Smooth muscle cell of the brain vasculature (primary cell): ENCODE measurements around the gene ALDOA.

ENCODE experiments used
- DNase-seq: peaks from one replicate; pipeline ENCODE4 v3.0.0-alpha.2; 2012; ENCODE audit warnings: low read depth, low spot score

ALDOA gene

DNA sequence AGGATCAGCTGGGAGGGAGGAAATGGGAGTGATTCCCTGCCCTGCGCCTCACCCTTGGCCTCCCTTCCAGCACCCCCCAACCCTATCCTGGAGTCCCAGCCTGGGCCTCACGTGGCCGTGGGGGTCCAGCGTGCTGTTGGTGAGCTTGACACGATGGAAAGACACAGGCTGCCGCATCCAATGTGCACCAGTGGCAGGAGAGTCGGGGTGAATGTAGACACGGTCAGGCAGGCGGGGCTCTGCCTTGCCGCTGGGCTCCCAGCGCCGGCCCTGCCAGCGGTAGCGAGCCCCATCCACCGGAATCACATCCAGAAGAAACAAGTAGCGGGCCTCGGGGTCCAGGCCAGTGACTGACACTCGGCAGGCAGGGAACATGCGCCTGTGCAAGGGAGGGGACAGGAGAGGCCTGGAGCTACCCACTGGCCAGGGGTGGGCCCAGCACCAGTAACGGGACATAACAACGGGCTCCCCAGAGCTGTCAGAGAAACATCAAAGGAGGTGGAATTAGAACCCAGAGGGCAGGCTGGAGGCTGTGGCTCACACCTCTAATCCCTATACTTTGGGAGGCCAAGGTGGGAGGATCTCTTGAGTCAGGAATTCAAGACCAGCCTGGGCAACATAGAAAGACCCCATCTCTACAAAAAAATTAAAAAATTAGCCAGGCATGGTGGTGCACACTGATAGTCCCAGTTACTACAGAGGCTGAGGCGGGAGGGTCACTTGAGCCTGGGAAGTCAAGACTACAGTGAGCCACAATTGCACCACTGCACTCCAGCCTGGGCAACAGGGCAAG, 23.5 kb downstream of the ALDOA start:
- DNase-seq, result no peak

DNA sequence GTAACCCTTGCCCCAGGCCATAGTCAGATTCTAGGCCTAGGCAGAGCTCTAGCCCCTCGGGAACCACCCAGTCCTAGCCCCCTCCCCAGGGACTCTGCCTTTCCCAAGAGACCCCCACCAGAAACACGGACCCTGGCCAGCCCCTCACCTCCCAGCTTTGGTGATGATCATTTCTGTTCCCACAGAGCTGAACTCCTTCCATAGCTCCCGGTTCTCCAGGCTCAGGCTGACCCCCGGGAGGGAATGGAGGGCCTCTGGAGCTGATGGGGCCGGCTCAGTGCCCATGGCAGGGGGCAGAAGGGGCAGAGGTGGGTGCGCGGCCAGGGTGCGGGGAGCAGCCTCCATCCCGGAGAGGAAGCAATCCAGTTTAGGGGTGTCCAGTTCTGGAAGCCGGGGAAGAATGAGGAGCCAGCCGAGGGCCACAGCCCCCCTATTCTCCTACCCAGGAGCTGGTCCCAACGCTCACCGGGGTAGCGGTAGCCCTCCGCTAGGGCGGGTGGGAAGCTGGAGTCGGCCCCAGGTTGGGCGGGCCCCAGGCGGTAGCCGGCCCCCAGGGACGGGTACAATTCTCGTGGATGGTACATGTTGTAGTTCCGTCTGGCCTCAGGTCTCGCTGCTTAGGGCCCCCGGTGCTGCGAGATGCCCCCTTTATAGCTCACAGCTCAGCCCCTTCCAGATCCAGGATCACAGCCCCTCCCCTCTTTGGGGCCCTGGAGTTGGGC, 25.2 kb downstream of the ALDOA start:
- no peak for DNase-seq

DNA sequence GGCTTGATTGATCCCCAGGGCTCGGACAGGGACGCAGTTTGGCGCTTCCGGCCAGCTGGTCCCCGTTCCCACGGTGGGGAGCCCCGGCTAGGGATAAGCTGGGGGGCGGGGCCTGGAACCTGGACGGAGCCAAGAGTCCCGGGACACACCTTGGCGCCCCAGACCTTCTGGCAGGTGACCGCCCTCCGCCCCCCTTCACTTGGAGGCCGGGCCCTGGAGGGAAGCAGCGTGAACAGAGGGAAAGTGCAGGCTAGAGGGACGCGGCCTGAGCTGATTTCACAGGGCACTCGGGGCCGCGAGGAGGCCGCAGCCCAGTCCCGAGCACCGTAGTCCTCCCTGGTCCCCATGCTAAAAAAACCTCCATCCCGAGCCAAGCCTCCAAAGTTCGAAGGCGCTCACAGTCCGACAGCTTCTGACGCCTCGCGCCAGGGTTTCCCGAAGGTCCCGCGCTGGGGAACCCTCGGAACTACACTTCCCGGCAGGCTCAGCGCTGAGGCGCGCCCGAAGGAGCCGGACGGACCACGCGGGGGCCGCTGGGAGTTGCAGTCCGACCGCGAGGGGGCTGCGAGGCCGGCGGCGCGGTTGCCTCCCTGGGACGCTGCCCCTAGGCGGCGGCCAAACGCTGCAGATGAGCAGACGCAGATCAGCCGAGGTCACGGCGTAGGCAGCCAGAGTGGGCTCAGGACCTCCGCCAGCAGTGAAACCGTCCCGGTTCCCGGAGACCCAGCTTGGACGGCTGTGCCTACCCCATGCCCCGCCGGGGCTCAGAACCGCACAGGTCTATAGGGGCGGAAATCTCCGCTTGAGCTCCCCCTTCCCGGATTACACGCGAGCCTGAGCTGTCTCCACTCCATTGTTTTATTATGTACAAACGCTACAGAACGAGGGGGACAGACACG, 26.2 kb downstream of the ALDOA start, which contains the start of gene TBX6:
Gene TBX6 (minus strand): TSS at position 451 of the 899 bp plus-strand sequence. CDS start 731 bp downstream, outside the sequence.
- DNase-seq, result peak; percentile 59

DNA sequence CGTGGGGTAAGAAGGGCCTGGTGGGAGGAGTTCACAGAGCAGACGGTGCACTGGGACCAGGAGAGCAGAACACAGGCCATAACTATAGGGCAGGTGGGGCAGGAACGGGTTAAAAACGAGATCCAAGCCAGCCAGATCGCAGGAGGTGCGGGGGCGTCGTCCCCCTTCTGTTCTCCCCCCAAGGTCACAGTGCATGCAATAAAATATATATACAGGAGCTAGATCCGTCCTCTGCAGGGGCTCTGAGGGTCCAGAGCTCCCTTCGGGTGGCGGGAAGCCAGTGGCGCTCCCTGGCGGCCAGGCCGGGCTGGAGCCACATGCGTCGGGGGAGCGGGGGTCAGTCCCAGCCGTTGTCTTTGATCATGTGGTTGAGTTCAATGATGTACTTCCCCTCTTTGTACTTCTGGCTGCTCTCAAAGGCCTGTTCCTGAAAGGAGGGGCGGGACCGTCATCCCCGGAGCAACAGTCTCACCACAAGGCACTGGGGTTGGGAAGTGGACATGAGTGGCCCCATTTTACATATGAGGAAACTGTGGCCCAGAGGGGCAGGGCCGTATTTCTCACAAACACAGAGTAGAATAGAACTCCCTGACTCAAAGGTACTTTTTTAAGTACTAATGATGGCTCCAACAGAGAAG, 26.9 kb downstream of the ALDOA start:
- DNase-seq, result no peak

DNA sequence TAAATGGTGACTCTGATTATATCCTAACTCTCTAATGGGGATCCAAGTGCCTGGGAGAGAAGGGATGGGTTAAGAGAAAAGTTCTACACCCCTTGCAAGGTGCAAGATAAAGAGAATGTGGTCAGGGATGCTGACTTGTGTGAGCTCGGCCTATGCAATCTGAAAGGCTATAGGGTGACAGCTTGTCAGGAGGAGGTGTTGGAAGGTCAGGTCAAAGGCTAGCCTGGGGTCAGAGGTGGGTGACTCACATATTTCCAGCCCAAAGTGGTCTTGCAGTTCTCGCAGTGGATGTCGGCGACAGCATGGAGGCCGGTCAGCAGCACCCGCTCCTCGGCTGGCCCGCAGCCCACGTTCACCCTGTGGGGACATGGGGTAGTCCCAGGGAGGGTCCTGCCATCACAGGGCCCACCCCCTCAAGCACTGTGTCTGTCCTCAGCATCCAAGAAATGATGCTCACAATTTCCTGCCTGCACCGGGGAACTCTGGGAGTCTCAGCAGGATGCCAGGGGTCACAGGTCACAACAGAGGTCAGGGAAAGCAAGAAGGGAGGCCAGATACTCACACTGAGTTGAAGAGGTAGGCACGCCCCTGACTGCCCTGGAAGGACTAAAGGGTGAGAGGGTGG, 29.1 kb downstream of the ALDOA start:
- no peak for DNase-seq

DNA sequence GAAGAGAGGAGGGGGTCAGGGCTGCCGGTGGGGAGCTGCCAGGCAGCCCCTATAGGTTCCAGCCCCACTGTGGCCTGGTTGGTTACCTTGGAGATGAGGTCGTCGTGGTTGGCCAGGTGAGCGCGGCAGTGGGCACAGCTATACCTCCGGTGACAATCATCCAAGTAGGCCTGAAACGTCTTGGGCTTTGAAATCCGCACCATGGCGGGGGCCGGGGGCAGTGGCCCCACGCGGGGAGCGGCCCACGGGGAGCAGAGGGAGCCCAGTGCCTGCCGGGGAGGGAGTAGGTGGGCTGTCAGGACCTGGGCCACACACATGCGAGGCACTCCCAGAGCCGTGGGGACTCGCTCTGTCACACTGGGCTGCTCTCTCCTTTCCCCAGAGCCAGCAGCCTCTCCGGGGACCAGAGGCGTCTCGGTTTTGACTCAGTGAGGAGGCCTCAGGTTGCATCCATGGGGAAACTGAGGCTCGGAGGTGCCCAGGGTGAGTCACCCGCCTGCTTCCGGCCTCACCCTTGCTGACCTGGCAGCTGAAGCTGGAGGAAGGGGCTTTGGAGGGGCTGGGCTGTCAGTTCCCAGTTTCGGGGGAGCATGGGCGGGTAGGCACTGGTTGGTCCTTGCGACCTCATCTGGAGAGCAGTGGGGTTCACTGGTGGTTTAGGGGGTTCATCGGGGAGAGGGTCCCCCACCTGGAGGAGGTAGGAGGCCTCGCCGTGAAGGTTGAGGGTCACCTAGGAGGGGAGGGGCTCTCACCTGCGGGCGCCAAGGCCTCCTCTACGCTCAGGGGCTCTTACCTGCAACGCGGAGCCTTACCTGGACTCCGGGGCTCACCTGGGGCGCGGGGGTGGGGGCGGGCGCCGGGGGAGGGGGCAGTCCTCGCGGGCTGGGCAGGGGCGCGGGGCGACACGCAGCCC, 29.9 kb downstream of the ALDOA start:
- no peak for DNase-seq

DNA sequence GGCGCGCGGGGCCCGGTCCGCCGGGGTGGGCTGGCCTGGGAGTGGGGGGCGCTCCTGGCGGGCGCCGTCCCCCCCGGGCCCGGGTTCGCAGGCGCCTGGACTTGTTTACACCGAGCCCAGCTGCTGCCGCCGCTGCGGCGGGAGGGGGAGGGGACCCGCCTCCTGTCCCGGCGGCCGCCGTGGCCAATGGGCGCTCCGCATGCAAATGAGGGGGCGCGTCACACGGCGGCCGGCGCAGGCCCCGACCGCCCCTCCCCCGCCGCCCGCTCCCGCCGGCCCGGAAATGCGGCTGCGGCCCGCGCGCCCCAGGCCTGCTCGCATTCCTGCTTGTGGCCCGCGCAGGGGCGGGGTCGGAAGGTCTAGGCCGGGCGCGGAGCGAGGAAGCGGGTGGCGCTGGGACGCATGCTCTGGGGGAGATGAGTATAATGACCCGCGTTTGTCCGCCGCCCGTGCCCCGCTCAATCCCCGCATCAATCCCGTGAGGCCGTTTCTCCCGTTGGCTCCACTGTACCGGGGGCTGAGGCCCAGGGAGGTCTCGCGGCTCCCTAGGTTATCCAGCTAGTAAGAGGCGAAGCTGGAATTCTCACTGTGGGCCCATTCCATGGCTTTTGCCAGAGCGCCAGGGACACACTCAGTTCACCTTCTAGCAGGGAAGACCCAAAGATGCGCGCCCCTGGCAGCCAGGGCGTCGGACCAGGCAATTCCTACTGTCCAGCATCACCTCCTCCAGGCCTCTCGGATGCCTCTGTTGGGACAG, 30.7 kb downstream of the ALDOA start, which contains the start of gene YPEL3:
Gene YPEL3 (minus strand): TSS at position 109 of the 757 bp plus-strand sequence. CDS start 731 bp downstream, outside the sequence.
- peak; percentile 72 for DNase-seq

DNA sequence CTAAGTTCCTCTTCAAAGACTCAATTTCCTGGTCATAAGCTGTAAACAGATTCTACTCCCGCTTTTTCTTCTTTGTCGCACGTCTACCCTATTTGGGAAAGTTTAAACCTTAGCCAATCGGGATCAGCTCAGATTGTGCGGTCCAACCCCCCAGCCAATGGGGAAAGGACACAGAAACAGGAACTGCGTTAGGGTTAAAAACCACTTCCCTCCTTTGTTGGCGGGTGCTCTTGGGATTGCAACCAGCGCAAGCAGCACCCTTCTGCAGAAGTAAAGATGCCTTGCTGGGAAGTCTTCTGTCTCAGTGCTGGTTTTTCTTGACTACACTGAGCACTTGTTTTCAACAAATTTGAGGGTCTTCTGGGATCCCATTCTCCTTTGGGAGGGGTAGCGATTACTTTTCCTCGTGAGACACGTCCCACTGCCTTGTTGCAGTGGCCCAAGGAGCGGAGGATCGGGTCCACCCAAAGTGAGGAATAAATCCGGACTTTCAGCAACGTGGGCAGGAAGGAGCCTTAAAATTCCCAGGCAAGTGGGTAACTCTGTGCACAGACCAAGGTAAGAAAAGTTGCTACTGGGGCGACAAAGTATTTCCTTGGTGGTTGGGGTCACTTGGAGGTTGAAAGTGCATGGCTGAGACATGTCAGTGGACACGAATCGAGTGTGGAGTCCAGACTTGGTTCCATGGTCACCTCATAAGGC, 31.5 kb downstream of the ALDOA start:
- DNase-seq, result no peak

DNA sequence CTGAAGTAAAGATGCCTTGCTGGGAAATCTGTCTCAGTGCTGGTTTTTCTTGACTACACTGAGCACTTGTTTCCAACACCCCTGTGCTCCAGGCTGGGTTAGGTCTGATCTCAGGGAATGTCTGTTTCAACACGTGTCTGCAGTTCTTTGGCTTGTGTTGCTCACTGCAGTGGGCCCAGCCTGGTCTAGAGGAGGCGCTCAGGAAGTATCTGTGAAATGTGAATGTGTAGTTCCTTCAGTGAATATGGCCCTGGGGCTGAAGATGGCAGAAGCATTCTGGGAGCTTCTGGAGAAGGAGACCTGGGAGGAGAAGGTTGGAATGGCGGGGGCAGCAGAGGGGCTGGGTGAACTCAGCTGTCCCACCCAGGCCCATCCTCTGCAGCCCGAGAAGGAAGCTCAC, 38.5 kb downstream of the ALDOA start:
- no peak for DNase-seq

DNA sequence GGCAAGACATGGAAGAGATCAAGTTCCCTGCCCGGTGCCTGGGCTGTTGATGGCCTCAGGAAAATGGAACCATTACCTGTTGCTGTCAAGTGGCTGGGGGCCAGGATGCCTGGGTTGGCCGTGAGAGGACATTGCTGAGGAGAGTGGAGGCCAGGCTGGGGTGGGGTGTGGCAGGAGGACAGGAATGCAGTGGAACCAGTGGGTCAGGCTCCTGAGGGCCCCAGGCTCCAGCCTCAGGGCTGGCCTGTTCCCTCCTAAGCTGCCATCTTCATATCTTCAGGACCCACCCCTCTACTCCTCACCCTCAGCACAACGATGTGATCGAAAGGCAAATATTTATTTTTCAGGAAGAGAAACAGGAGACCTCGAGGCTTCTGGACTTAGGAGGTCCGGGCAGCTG, 38.9 kb downstream of the ALDOA start:
- no peak for DNase-seq

DNA sequence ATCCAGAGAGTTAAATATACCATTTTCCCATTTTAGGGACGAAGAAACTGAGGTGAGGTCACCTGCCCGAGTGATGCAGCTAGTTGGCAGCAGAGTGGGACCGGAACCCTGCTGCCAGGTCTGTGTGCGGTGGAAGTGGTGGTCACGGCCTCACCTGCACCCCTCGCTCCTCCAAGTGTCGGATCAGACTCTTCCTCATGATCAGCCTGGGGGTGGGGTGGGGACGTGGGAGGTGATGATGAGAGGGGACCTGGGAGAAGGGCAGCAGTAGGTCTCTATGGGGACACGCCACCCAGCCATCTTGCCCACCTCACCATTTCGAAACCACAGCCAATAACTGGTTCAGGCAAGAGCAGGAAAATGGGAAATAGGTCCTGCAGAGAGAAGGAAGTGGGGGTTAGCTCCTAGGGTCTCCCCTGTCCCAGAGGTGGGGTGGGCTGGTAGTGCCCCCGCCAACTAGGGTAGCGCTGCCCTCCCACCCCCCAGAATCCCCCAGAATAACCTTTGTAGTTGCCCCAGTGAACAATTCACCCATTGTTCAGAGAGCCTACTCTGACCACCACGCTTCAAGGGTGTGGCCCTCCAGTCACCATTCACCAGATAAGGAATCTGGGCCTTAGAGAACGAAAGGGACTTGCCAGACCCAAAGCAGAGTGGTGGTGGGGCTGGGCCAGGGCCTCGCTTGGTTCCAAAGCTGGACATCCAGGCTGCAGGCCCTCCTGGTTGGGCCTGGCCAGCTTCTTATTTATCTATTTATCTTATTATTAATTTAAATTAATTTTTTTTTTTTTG, 42.7 kb downstream of the ALDOA start:
- DNase-seq, result no peak

DNA sequence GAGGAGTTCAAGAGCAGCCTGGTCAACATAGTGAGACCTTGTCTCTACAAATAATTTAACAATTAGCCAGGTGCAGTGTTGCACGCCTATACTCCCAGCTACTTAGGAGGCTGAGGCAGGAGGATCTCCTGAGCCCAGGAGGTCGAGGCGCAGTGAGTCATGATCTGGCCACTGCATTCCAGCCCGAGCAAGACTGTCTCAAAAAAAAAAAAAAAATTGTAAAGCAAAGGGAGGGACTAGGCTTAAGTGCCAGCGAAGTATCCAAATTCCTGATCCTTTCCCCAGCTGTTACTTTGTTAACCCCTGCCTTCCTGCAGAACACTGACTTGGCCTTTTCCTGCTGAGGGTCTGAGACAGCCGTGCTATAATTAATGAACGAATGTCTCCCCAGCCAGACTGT, 45.1 kb downstream of the ALDOA start:
- DNase-seq, result no peak

DNA sequence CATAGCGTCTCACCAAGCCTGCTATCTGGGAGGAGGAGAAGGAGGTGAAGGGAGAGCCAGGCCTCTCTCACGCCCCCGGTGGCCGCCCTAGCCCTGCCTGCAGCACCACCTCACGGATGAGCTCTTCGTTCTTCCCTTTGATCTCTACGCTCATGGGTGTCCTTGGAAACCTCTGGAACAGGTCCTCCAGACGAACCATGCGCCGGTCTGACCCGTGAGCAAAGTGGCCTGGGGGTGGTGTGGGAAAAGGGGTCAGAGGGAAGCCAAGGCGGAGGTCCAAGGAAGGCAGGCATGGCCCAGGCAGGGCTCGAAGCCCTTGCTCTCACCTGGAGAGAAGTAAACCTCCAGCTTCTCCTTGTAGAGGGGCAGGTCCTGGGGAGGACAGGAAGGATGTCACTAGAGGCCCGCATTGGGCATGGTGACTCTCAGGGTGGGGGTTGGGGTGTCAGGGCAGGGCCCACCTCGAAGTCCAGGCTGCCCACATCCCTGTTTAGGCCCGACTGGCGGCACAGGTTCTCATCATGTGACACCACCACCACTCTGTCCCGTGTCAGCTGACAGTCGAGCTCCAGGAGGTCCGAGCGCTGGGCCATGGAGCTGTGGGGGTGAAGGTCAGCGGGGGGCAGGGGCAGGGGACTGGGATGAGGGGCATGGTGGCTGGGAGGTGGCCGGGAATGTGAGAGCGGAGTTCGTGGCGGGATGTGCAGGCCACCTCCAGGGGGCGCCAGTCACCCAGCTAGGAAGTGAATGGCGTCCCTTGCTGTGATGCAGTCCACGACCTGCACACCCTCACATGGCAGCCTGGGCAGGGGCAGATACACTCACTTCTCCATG, 46.9 kb downstream of the ALDOA start:
- no peak for DNase-seq

DNA sequence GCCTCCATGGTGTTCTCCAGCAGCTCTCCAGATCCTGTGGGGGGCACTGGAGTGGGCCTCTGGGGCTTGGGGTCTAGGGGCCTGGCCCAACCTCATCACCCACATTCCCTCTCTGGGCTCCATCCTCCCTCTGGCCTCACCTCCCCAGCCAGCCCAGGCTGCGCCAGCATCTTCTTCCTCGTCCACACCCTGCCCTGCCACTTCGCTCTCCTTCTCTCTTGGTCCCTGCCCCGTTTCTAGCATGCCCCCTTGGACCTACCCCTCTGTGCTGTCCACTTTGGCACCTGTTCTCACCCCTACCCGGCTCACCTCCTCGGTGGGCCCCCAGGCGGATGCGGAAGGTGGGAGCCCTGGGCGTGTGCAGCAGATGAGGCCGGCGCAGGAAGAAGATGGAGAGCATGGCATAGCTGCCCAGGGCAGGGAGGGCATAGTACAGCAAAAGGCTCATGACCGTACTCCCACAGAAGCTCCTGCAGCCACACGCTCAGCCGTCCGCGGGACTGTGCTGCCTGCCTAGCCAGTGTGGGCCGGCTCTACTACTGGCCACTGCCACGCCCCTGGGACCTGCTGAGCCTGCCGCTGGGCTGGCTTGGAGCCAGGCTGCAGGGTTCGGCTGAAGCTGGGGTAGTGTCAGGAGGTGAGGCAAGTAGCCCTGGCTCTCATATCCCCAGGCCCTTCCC, 47.6 kb downstream of the ALDOA start, which contains the start of gene GDPD3:
Gene GDPD3 (minus strand): TSS at position 507 of the 680 bp plus-strand sequence. CDS start 59 bp downstream, at position 448.
- no peak for DNase-seq

DNA sequence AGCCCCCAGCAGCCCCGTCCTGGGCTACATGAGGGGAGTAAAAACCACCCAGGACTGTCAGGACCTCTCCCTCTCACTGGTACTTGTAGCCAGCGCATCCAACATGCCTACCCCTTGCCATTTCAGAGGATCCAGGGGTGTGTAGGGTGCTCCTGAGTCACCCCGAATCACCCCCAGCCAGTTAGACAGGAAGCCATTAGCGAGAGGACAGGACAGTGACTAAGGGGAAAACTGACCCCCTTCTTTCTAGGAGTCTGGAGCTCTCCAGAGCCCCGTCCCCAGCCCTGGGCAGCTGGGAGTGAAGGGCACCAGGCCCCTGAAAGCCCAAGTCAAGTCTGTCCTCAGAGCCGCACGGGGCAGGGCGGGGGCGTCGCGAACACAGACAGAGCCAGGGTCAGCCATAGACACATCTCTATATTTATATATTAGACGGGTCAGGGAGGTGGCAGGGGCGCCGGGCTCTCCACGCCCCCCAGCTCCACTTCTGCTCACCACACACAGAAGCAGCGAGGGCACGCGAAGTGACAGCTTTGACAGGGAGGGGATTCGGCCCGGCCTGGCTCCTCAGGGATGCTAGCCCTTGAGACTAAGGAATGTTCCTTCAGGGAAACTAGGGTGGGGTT, 48.3 kb downstream of the ALDOA start:
- DNase-seq, result no peak

DNA sequence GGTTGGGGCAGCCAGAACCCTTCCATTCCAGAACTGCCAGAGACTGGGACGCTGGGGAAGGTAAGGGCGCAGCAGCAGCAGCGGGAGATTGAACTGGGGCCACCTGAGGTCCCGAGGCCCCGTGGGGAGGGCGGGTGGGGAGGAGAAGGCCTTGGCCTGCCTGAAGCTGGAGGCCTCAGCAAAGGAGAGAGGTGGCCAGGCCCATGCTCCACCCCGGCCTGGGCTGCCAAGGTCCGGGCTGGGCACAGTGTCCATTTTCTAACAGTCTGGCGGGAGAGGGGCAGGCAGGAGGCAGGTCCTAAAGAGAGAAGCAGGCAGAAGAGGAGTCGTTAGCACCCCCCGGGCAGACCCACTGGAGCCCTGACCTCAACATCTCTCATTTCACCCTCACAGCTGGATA, 48.9 kb downstream of the ALDOA start:
- DNase-seq, result no peak
